ENCODE data around the gene ATIC. TPM values are rescaled to one million over a fixed set of nuclear protein-coding genes. Genes with fewer than 3 reads are reported as not detected.

Gene ATIC
- total RNA-seq, 1 experiment from 2014 or later = 173 TPM

DNA sequence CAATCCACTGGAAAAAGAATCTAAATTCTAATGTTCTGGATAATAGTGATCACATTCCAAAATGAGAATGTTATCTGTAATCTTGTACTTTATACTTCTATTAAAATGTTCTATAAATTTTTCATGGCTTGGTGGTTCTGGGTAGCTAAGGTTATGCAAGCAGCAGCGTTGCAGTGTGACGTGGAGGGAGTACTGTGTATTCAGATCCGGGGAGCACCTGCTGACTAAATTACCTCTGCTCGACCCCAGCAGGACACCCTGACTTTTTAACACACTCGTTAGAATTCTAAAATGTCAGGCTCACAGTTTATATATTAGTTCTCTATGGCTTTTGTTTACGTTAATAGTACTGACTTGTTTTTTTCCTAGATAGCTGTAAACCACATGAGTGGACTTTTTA lies 13.0 kb downstream of the ATIC start:
- ChIA-PET POLR2A (no interaction called here), CTCF (no interaction called here)
- peaks cover 98% of the 10 kb centered on the region for H3K79me2 ChIP-seq (ENCODE audit: insufficient read depth, low read length)

More for the DNA sequence above, 13.0 kb downstream of the ATIC start:
- Histone ChIP-seq H3K4me1 (ENCODE audit: control insufficient read depth in 1 of 2, insufficient read depth in 2 of 2, low read length in 2 of 2) (no peaks in the 10 kb centered on the region), H2AFZ (ENCODE audit: low read depth, low read length, poor library complexity, severe bottlenecking) (no peak overlapping the region), H3K4me2 (ENCODE audit: low read length) (no peak overlapping the region), H3K9me2 (ENCODE audit: insufficient read depth) (no peaks in the 10 kb centered on the region), H3K9me3 (ENCODE audit: control insufficient read depth in 1 of 2, insufficient read depth in 1 of 2, low read depth in 1 of 2, low read length in 2 of 2) (no peaks in the 10 kb centered on the region), H3K9ac (ENCODE audit: low read length) (no peak overlapping the region), H3K4me3 (replicated peaks in 1 of 2; ENCODE audit: low read depth in 1 of 2, low read length in 2 of 2) (no peak overlapping the region), H3K27ac (ENCODE audit: low read depth, low read length) (no peak overlapping the region), H3K27me3 (ENCODE audit: insufficient read depth, low read length) (no peaks in the 10 kb centered on the region), H3K36me3 (ENCODE audit: control insufficient read depth in 1 of 2, insufficient read depth in 2 of 2, low read length in 2 of 2) (peaks cover 36 to 51% of the 10 kb centered on the region in 2 experiments), H4K20me1 (ENCODE audit: insufficient read depth) (peaks cover 4% of the 10 kb centered on the region; the same call in 1 of the 2 replicates)
- intact Hi-C loops (cut with micrococcal nuclease) = no loop called here
- ATAC-seq (no peak), DNase-seq (ENCODE audit: low read depth, low spot score) (no peak)
- TF ChIP-seq EGR1 (IDR thresholded peaks at IDR 0.05; ENCODE audit: low read depth) = no peak
- TF ChIP-seq, protein P1, sequence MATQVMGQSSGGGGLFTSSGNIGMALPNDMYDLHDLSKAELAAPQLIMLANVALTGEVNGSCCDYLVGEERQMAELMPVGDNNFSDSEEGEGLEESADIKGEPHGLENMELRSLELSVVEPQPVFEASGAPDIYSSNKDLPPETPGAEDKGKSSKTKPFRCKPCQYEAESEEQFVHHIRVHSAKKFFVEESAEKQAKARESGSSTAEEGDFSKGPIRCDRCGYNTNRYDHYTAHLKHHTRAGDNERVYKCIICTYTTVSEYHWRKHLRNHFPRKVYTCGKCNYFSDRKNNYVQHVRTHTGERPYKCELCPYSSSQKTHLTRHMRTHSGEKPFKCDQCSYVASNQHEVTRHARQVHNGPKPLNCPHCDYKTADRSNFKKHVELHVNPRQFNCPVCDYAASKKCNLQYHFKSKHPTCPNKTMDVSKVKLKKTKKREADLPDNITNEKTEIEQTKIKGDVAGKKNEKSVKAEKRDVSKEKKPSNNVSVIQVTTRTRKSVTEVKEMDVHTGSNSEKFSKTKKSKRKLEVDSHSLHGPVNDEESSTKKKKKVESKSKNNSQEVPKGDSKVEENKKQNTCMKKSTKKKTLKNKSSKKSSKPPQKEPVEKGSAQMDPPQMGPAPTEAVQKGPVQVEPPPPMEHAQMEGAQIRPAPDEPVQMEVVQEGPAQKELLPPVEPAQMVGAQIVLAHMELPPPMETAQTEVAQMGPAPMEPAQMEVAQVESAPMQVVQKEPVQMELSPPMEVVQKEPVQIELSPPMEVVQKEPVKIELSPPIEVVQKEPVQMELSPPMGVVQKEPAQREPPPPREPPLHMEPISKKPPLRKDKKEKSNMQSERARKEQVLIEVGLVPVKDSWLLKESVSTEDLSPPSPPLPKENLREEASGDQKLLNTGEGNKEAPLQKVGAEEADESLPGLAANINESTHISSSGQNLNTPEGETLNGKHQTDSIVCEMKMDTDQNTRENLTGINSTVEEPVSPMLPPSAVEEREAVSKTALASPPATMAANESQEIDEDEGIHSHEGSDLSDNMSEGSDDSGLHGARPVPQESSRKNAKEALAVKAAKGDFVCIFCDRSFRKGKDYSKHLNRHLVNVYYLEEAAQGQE (IDR thresholded peaks at IDR 0.05; ENCODE audit: low read depth) = no peak
- TF ChIP-seq CEBPB (IDR thresholded peaks at IDR 0.05; ENCODE audit: low read depth) = no peak
- no peak for TF ChIP-seq POLR2AphosphoS5 (IDR thresholded peaks at IDR 0.05; ENCODE audit: low read depth, low read length)
- TF ChIP-seq CBX3 (IDR thresholded peaks at IDR 0.05; ENCODE audit: low read depth) = no peak
- no peak for TF ChIP-seq ELF1 (IDR thresholded peaks at IDR 0.05; ENCODE audit: borderline replicate concordance, low read depth)
- TF ChIP-seq TCF7L2 (IDR thresholded peaks at IDR 0.05; ENCODE audit: borderline replicate concordance, extremely low read depth, insufficient read depth, insufficient read length) = no peak
- no peak for TF ChIP-seq SP1 (IDR thresholded peaks at IDR 0.05; ENCODE audit: low read depth)
- TF ChIP-seq POLR2A (IDR thresholded peaks at IDR 0.05; ENCODE audit: borderline replicate concordance, extremely low read depth, insufficient read depth, insufficient read length) = no peak
- TF ChIP-seq SRF (IDR thresholded peaks at IDR 0.05; ENCODE audit: low read depth) = no peak
- no peak for TF ChIP-seq FOSL1 (IDR thresholded peaks at IDR 0.05; ENCODE audit: low read depth)
- TF ChIP-seq EZH2phosphoT487 (IDR thresholded peaks at IDR 0.05; ENCODE audit: borderline replicate concordance) = no peak
- TF ChIP-seq, protein P2, sequence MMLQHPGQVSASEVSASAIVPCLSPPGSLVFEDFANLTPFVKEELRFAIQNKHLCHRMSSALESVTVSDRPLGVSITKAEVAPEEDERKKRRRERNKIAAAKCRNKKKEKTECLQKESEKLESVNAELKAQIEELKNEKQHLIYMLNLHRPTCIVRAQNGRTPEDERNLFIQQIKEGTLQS (IDR thresholded peaks at IDR 0.05) = no peak
- no peak for TF ChIP-seq EZH2 (IDR thresholded peaks at IDR 0.05)
- no TSS peak for BruUV-seq (replicated peaks)
- RAD21 ChIA-PET (ENCODE audit: low non-redundant PET in 1 of 2, low total read pairs in 2 of 2, uncharacterized antibody in 2 of 2, unreplicated experiment in 2 of 2) = no interaction called here

Measured in HCT116 (cell line).